IMR-90 (cell line): ENCODE data around the gene NEXN.

ENCODE experiments used
- CEBPB ChIP-seq: IDR thresholded peaks from 2 replicates; pipeline ENCODE4 v1.6.1; 2012; ENCODE audit warnings: low read depth, low read length, improper control_type of control experiment
- CTCF ChIP-seq: conservative IDR thresholded peaks from 2 replicates; pipeline ENCODE4 v1.5.1; 2012; ENCODE audit warnings: mild to moderate bottlenecking, low read depth, low read length, improper control_type of control experiment
- MXI1 ChIP-seq: IDR thresholded peaks from 2 replicates; pipeline ENCODE4 v1.6.1; 2012; ENCODE audit warnings: low read depth, mild to moderate bottlenecking, low read length, moderate library complexity, borderline replicate concordance
- POLR2A ChIP-seq: IDR thresholded peaks from 2 replicates; pipeline ENCODE4 v1.6.1; 2012; ENCODE audit warnings: mild to moderate bottlenecking, low read depth, low read length
- RAD21 ChIP-seq: IDR thresholded peaks from 2 replicates; pipeline ENCODE4 v1.6.1; 2012; ENCODE audit warnings: low read length, improper control_type of control experiment
- RCOR1 ChIP-seq: IDR thresholded peaks from 2 replicates; pipeline ENCODE4 v1.6.1; 2012; ENCODE audit warnings: mild to moderate bottlenecking, low read length, improper control_type of control experiment; ENCODE audit not compliant: insufficient replicate concordance
- RFX5 ChIP-seq: IDR thresholded peaks from 2 replicates; pipeline ENCODE4 v1.8.0; 2012; ENCODE audit warnings: low read depth, mild to moderate bottlenecking, low read length, moderate library complexity
- SMC3 ChIP-seq: fragments of 150-350 bp; IDR thresholded peaks from 2 replicates; pipeline ENCODE4 v1.6.1; 2016; ENCODE audit warnings: low read depth, mild to moderate bottlenecking, antibody characterized with exemption, low read length, moderate library complexity
- USF2 ChIP-seq: fragments of 150-350 bp; IDR thresholded peaks from 2 replicates; pipeline ENCODE4 v1.6.1; 2017; ENCODE audit warnings: mild to moderate bottlenecking, antibody characterized with exemption, low read length, low read depth

GRCh38 chr1:77970192-77970591 is 81.8 kb downstream of the NEXN start:
- TF ChIP-seq POLR2A (no peak), CTCF (no peak), SMC3 (no peak), USF2 (no peak), RAD21 (no peak), MXI1 (no peak), CEBPB (no peak), RFX5 (no peak), RCOR1 (no peak)
